ENCODE data around the gene PPP1R3F.
"Not testable (repeated sequence)": the region's sequence is repeated elsewhere in the genome, so short reads cannot be mapped to it uniquely, and the experiment has no call there.

The PPP1R3F gene

DNA sequence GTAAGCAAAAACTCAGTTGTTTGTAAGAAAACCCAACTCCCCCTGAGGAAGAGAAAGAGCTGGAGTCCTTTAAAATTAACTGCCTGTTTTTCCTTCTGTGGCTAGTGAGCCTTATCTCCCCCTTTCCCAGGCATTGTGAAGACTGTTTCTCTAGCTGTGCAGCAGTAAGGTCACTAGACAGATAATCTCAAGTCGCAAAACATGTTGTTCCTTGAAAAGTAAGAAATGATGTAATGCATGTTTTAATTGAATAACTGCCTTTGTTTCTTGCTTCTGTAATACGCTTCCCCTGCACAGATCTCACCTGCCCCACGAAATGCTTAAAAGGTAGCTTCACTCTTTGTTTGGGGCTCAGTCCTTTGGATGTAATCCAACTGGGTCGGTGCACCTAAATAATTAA, 46.5 kb downstream of the PPP1R3F start:
- DNase-seq (ENCODE audit: low spot score), result no peak

GRCh38 chrX:49321737-49322136, 52.1 kb downstream of the PPP1R3F start, which contains the start of gene GAGE12J:
Gene GAGE12J, plus strand, starts transcription at chrX:49322037. Its CDS starts 1,157 bp downstream, at chrX:49323194.
- DNase-seq (ENCODE audit: low spot score), result not testable (repeated sequence)

GRCh38 chrX:49322266-49322665, 52.7 kb downstream of the PPP1R3F start:
- DNase-seq (ENCODE audit: low spot score), result not testable (repeated sequence)

GRCh38 chrX:49323735-49324134, 54.1 kb downstream of the PPP1R3F start:
- not testable (repeated sequence) for DNase-seq (ENCODE audit: low spot score)

GRCh38 chrX:49330421-49330820, 60.8 kb downstream of the PPP1R3F start:
- DNase-seq (ENCODE audit: low spot score), result not testable (repeated sequence)

GRCh38 chrX:49331282-49331681, 61.7 kb downstream of the PPP1R3F start, which contains the start of gene GAGE13:
Gene GAGE13, plus strand, starts transcription at chrX:49331582. Its CDS starts 1,156 bp downstream, at chrX:49332738.
- not testable (repeated sequence) for DNase-seq (ENCODE audit: low spot score)

- not testable (repeated sequence) for DNase-seq (ENCODE audit: low spot score)
These were observed 62.2 kb downstream of the PPP1R3F start for GRCh38 chrX:49331841-49332240.

Data from AG20443 (cell line).